Activated naive CD8-positive, alpha-beta T cell treated with anti-CD3 and anti-CD28 coated beads for 36 hours (primary cell): ENCODE measurements around the gene USF1. TPM values are rescaled to one million over a fixed set of nuclear protein-coding genes. Genes with fewer than 3 reads are reported as not detected.

ENCODE experiments used
- DNase-seq: peaks from one replicate; pipeline ENCODE4 v3.0.0; 2021
- H3K27ac Mint-ChIP-seq: one replicate; pipeline ENCODE4 v1.8.0; 2022; ENCODE audit warnings: mild to moderate bottlenecking, moderate library complexity, mixed read lengths
- H3K27me3 Mint-ChIP-seq: one replicate; pipeline ENCODE4 v1.8.0; 2022; ENCODE audit warnings: mild to moderate bottlenecking, mixed read lengths
- H3K36me3 Mint-ChIP-seq: one replicate; pipeline ENCODE4 v1.8.0; 2021; ENCODE audit warnings: mild to moderate bottlenecking, mixed read lengths
- H3K4me1 Mint-ChIP-seq: one replicate; pipeline ENCODE4 v1.8.0; 2021; ENCODE audit warnings: mixed read lengths
- H3K4me3 Mint-ChIP-seq: one replicate; pipeline ENCODE4 v1.8.0; 2022; ENCODE audit warnings: mild to moderate bottlenecking, moderate library complexity, mixed read lengths
- H3K9me3 Mint-ChIP-seq: one replicate; pipeline ENCODE4 v1.8.0; 2022; ENCODE audit warnings: mixed read lengths
- total RNA-seq, 2 experiments: library from RNA; stranded (reverse); gene quantifications; one replicate each; pipeline ENCODE4 v1.2.3, GENCODE V29; 2021

Gene USF1, protein sequence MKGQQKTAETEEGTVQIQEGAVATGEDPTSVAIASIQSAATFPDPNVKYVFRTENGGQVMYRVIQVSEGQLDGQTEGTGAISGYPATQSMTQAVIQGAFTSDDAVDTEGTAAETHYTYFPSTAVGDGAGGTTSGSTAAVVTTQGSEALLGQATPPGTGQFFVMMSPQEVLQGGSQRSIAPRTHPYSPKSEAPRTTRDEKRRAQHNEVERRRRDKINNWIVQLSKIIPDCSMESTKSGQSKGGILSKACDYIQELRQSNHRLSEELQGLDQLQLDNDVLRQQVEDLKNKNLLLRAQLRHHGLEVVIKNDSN
- total RNA-seq: 10 to 100 TPM; 57.0 to 62.0 TPM

DNA sequence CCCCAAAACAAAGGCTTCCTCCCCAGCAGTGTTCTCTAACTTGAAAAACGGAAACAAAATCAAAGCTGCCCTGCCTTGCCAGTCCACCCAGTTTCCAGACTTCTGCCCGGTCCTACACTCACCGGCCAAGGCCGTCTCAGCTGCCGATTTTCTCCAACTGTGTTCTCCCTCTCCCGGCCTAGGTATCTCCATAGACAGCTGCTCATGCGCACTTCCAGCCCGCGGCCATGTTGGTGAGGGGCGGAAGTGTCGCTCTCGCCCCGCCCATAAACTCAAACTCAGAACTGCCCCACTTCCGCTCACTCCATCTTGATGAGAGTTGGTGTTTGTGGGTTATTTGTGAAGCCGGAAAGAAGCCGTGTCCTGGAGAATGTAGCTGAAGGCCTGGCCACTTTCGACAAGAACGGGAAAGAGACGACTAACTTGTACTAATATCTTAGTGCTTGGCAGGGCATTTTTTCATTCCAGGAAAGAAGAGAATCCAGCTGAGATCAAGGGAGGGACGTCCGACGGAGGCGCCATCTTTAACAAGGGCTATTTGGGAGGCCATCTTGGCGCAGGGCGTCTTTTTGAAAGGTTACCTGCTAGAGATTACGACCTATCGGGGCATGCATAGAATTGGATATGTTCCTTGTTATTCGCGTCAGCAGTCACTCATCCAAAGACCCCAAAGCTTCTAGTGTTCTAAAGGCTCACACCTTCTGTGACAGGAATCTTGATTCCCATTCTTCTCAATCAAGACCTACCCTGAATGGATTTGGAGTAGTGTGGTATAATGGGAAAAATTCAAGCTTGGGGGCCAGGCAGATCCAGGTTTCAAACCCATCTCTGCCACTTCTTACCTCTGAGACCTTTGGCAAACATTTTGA lies at the start of gene USF1:
Gene USF1, minus strand, starts transcription at position 242 of the 869 bp plus-strand sequence. CDS start 2,702 bp downstream, outside the sequence.
- H3K9me3 Mint-ChIP-seq: no peaks in the 10 kb centered on the region
- H3K4me1 Mint-ChIP-seq: peaks cover 34% of the 10 kb centered on the region
- H3K27ac Mint-ChIP-seq: peak within 1 kb of the TSS; percentile 99
- H3K27me3 Mint-ChIP-seq: no peaks in the 10 kb centered on the region
- H3K36me3 Mint-ChIP-seq: peaks cover 54% of the 10 kb centered on the region
- H3K4me3 Mint-ChIP-seq: peak within 1 kb of the TSS; percentile 96
- peak; percentile 92 for DNase-seq

DNA sequence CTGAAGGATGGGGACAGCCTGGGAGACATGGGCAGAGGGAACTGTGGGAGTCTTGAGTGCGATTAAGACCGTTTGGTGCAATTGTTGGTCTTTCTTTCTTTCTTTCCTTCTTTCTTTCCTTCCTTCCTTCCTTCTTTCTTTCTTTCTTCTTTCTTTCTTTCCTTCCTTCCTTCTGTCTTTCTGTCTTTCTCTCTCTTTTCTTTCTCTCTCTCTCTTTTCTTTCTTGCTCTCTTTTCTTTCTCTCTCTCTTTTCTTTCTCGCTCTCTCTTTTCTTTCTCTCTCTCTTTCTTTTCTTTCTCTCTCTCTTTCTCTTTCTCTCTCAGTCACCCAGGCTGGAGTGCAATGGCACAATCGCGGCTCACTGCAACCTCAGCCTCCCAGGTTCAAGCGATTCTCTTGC lies 49.5 kb upstream of the USF1 start:
- no peak overlapping the region for H3K4me3 Mint-ChIP-seq
- DNase-seq: no peak
- no peaks in the 10 kb centered on the region for H3K9me3 Mint-ChIP-seq
- peaks cover 66% of the 10 kb centered on the region for H3K4me1 Mint-ChIP-seq
- H3K27ac Mint-ChIP-seq: no peak overlapping the region
- peaks cover 7% of the 10 kb centered on the region for H3K36me3 Mint-ChIP-seq
- no peaks in the 10 kb centered on the region for H3K27me3 Mint-ChIP-seq

DNA sequence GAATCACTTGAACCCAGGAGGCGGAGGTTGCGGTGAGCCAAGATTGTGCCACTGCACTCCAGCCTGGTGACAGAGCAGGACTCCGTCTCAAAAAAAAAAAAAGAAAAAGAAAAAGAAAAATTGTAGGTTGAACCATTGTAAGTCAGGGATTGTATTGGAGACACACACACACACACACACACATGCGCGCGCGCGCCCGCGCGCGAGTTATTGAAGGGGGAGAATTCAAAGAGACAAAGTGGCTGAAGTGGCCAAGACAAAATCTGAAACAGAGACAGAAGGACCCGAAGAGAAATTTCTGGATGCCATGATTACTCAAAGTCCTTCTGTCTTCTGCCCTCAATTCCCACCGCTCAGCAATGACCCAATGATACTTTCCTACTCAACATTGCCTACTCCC lies 48.7 kb upstream of the USF1 start:
- H3K4me1 Mint-ChIP-seq: peaks cover 66% of the 10 kb centered on the region
- peaks cover 4% of the 10 kb centered on the region for H3K36me3 Mint-ChIP-seq
- no peak overlapping the region for H3K4me3 Mint-ChIP-seq
- no peaks in the 10 kb centered on the region for H3K9me3 Mint-ChIP-seq
- DNase-seq: no peak
- no peaks in the 10 kb centered on the region for H3K27me3 Mint-ChIP-seq
- H3K27ac Mint-ChIP-seq: no peak overlapping the region

DNA sequence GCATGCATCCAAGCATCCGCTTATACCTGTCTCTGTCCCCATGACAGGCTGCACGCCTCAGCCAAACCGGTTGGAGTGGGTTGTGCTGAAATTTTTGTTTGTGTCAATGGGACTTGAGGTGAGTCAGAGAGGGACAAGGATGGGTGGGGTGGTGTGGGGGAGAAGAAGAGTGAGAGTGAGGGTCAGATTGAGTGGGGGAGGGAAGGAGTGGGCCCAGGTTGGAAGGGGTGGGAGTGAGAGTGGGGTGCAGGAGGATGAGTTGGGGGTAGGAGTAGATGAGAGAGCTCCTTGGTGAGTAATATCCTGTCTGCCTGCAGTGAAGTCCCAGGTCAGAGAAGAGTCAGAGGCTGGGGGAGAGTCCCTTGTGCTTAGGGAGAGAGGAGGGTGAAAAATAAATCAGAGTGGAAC lies 46.8 kb upstream of the USF1 start:
- Mint-ChIP-seq H3K4me3 (no peak overlapping the region), H3K27me3 (no peaks in the 10 kb centered on the region), H3K27ac (peak overlapping the region; percentile 35), H3K36me3 (no peaks in the 10 kb centered on the region), H3K9me3 (no peaks in the 10 kb centered on the region), H3K4me1 (peaks cover 64% of the 10 kb centered on the region)
- peak; percentile 58 for DNase-seq

GRCh38 chr1:161091796-161092507 lies 46.2 kb upstream of the USF1 start:
- no peak for DNase-seq
- H3K9me3 Mint-ChIP-seq: no peaks in the 10 kb centered on the region
- H3K36me3 Mint-ChIP-seq: no peaks in the 10 kb centered on the region
- H3K4me1 Mint-ChIP-seq: peaks cover 59% of the 10 kb centered on the region
- H3K27ac Mint-ChIP-seq: peak overlapping the region; percentile 23
- no peak overlapping the region for H3K4me3 Mint-ChIP-seq
- H3K27me3 Mint-ChIP-seq: no peaks in the 10 kb centered on the region

- Mint-ChIP-seq H3K4me3 (no peak overlapping the region), H3K27ac (no peak overlapping the region), H3K36me3 (no peaks in the 10 kb centered on the region), H3K27me3 (no peaks in the 10 kb centered on the region), H3K4me1 (peaks cover 51% of the 10 kb centered on the region), H3K9me3 (no peaks in the 10 kb centered on the region)
- no peak for DNase-seq
Measured at GRCh38 chr1:161091093-161091492, 45.3 kb upstream of the USF1 start.

DNA sequence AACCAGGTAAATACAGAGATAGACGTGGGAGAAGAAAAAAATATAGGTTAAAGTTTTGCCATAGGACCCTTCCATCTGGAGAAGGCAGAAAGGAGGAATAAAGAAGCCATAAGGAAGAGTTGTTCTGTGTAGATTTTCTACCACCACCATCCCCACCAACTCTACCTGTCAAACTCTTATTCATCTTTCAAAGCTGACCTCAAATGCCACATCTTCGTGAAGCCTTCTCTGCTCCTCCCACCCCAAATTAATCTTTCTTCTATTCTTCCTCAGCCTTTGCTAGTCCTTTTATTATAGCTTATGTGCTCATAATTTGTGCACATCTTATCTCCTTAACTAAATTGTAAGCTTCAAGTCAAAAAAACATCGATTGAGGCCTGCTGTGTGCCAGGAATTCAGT lies 44.8 kb upstream of the USF1 start:
- Mint-ChIP-seq H3K4me1 (peaks cover 48% of the 10 kb centered on the region), H3K27me3 (no peaks in the 10 kb centered on the region), H3K4me3 (no peak overlapping the region), H3K36me3 (no peaks in the 10 kb centered on the region), H3K27ac (no peak overlapping the region), H3K9me3 (no peaks in the 10 kb centered on the region)
- DNase-seq: no peak

DNA sequence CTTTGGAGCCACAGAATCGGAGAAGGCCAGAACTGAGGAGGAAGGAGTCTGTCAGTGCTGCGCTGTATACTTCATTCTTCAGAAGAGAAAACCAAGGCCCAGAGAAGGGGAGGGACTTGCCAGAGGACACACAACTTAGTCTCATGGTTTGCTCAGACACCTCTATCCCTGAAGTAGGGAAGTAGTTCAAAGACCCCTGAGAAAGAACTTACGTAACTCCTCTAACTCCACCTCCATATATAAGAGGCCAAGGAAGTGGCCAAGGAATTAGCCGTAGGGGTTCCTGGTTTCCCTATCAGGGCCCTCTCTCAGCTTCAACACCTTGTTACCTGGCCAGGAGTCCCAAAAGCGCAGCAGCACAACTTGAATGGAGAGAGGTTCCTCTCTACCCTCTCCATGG lies 44.2 kb upstream of the USF1 start:
- Mint-ChIP-seq H3K9me3 (no peaks in the 10 kb centered on the region), H3K27me3 (no peaks in the 10 kb centered on the region), H3K4me3 (no peak overlapping the region), H3K4me1 (peaks cover 48% of the 10 kb centered on the region), H3K36me3 (no peaks in the 10 kb centered on the region), H3K27ac (no peak overlapping the region)
- DNase-seq: no peak

DNA sequence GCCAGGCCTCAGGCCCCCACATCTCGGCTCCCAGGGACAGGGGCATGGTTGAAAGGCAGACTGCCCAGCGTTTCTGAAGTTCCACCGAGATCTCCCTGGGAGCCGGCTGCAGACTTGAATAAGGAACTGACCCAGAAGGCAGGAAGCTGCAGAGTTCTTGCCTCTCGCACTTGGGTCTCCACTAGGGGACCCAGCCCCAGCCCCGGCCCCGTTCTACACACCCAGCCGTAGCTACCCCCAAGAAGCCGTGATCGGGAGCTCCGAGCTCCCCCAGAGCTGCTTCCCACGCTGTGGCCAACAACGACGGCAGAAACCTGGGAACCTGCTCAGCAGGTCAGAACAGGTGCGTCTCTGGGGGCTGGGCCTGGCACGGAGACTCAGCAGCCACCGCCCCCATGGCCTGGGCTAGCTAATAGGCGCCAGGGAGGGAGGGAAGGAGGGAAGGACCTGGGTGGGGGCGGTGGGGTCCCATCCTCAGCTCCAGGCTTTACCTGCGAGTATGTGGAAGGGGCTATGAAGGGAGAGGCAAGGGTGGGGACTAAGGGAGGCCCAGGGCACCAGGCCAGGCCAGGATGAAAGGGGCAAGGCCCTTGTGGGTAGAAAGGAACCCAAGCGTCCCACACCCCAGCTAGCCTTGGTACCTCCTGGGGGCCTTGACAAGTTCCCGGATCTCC lies 43.6 kb upstream of the USF1 start, which contains the start of gene NECTIN4:
Gene NECTIN4, minus strand, starts transcription at position 308 of the 674 bp plus-strand sequence. Its CDS starts 262 bp downstream, at position 46.
- Mint-ChIP-seq H3K27me3 (no peaks in the 10 kb centered on the region), H3K36me3 (no peaks in the 10 kb centered on the region), H3K27ac (no peak within 1 kb of the TSS), H3K4me3 (no peak within 1 kb of the TSS), H3K9me3 (no peaks in the 10 kb centered on the region), H3K4me1 (peaks cover 48% of the 10 kb centered on the region)
- no peak for DNase-seq

DNA sequence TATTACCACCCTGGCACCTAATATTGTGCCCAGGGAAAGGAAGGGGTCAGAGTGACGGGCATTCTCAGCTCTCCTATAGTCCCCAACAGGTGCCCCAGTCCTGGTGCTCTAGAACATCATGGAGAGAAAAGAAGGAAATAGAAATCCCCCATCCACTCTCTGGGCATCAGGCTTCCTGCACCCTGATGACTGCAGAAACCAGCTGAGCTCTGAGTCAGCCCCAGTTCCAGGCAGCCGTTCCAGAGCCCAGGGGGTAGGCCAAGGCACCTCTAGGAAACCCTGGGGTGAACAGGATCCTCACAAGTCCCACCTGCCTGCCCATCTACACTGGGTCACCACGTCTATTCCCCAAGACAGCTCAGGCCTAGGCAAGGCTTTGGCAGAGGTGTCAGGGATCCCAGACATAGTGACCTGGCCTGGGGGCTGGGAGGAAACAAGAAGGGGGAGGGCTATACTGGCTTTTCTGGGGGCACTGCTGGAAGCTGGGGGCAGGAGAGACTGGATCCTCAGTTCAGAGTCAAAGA lies 42.9 kb upstream of the USF1 start:
- H3K27me3 Mint-ChIP-seq: no peaks in the 10 kb centered on the region
- DNase-seq: no peak
- H3K9me3 Mint-ChIP-seq: no peaks in the 10 kb centered on the region
- no peak overlapping the region for H3K27ac Mint-ChIP-seq
- H3K4me3 Mint-ChIP-seq: no peak overlapping the region
- H3K4me1 Mint-ChIP-seq: peaks cover 45% of the 10 kb centered on the region
- H3K36me3 Mint-ChIP-seq: no peaks in the 10 kb centered on the region

DNA sequence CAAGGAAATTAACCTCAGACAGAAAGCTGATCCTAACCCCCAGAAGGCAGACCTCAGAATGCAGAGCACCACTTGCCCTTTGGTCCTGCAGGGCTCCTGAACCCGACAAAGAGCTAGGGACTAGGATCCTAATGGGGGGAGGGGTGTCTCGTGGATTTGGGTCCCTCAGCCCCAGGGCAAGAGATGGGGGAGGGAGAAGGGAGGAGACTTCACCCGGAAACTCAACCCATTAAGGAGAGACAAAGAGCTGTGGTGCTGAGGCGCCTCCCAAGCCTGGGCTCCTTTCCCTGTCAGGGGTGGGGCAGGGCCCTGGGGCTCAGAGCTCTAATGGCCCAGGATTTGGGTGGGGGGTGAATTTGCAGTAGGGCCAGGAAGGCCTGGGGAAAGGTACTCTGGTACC lies 40.7 kb upstream of the USF1 start:
- Mint-ChIP-seq H3K4me3 (no peak overlapping the region), H3K27me3 (no peaks in the 10 kb centered on the region), H3K36me3 (no peaks in the 10 kb centered on the region), H3K4me1 (peaks cover 25% of the 10 kb centered on the region), H3K27ac (no peak overlapping the region), H3K9me3 (no peaks in the 10 kb centered on the region)
- DNase-seq: no peak

- Mint-ChIP-seq H3K27ac (no peak overlapping the region), H3K4me1 (peaks cover 13% of the 10 kb centered on the region), H3K36me3 (no peaks in the 10 kb centered on the region), H3K9me3 (no peaks in the 10 kb centered on the region), H3K27me3 (no peaks in the 10 kb centered on the region), H3K4me3 (no peak overlapping the region)
- DNase-seq: no peak
Measured at GRCh38 chr1:161085165-161085564, 39.4 kb upstream of the USF1 start.

DNA sequence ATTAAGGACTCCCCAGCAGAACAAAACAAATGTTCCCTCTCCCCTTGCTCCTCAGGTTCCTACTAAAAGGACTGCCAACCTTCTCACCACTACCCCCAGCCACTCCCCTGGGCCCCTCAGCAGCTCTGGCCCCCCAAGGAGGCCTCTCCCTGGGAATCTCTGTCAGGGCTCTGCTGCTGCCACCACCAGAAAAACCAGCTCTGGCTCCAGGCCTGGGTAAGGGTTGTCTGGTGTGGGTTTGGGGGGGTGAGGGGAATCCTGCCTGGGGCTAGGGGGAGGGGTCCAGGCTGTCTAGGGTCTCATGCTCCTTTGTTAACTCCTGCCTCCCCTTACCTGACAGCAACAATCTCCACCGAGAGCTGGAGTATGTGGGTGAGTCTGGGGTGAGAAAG lies 38.8 kb upstream of the USF1 start:
- no peak overlapping the region for H3K4me3 Mint-ChIP-seq
- peaks cover 11% of the 10 kb centered on the region for H3K4me1 Mint-ChIP-seq
- H3K27ac Mint-ChIP-seq: no peak overlapping the region
- DNase-seq: no peak
- H3K9me3 Mint-ChIP-seq: no peaks in the 10 kb centered on the region
- no peaks in the 10 kb centered on the region for H3K27me3 Mint-ChIP-seq
- H3K36me3 Mint-ChIP-seq: no peaks in the 10 kb centered on the region

GRCh38 chr1:161083748-161084596 lies 38.2 kb upstream of the USF1 start:
- Mint-ChIP-seq H3K27ac (no peak overlapping the region), H3K9me3 (no peaks in the 10 kb centered on the region), H3K27me3 (no peaks in the 10 kb centered on the region), H3K4me3 (no peak overlapping the region), H3K36me3 (no peaks in the 10 kb centered on the region), H3K4me1 (peaks cover 11% of the 10 kb centered on the region)
- no peak for DNase-seq
